GM23338 (cell line): ENCODE measurements around the gene CSN2. TPM values are rescaled to one million over a fixed set of nuclear protein-coding genes. Genes with fewer than 3 reads are reported as not detected.

Experiments
- ATAC-seq: fragments of 200-7000 bp; cut with Tn5 transposase; 3 replicates; pipeline ENCODE4 v1.9.1; 2020
- DNase-seq: peaks from one replicate; pipeline ENCODE4 v3.0.0-alpha.2; 2015; ENCODE audit warnings: low spot score
- H2AFZ ChIP-seq: fragments of 200-600 bp; sonication (generic); 2 replicates; pipeline ENCODE4 v1.8.0; 2016; ENCODE audit warnings: antibody characterized with exemption, mild to moderate bottlenecking, moderate library complexity
- H3F3A ChIP-seq: fragments of 200-600 bp; sonication (generic); replicated peaks from 2 replicates; pipeline ENCODE4 v1.8.0; 2017; ENCODE audit warnings: antibody characterized with exemption, mixed run types, low read depth
- H3K27ac ChIP-seq: fragments of 200-600 bp; sonication (generic); 2 replicates; pipeline ENCODE4 v1.6.1; 2016; ENCODE audit warnings: low read depth
- H3K27me3 ChIP-seq: fragments of 200-600 bp; sonication (generic); 2 replicates; pipeline ENCODE4 v1.8.0; 2016; ENCODE audit warnings: mild to moderate bottlenecking, mixed run types, moderate library complexity; ENCODE audit not compliant: insufficient read depth
- H3K36me3 ChIP-seq: fragments of 200-600 bp; sonication (generic); 2 replicates; pipeline ENCODE4 v1.8.0; 2016; ENCODE audit warnings: mild to moderate bottlenecking; ENCODE audit not compliant: insufficient read depth
- H3K4me1 ChIP-seq: fragments of 200-600 bp; sonication (generic); 2 replicates; pipeline ENCODE4 v1.8.0; 2016; ENCODE audit warnings: mild to moderate bottlenecking, moderate library complexity; ENCODE audit not compliant: insufficient read depth
- H3K4me2 ChIP-seq: fragments of 200-600 bp; sonication (generic); 2 replicates; pipeline ENCODE4 v1.7.1; 2017; ENCODE audit warnings: mixed run types
- H3K4me3 ChIP-seq: fragments of 200-600 bp; sonication (generic); 2 replicates; pipeline ENCODE4 v1.6.1; 2016; ENCODE audit warnings: mixed run types
- H3K79me2 ChIP-seq: fragments of 200-600 bp; sonication (generic); replicated peaks from 2 replicates; pipeline ENCODE4 v1.8.0; 2017; ENCODE audit warnings: mild to moderate bottlenecking; ENCODE audit not compliant: insufficient read depth
- H3K9me2 ChIP-seq: fragments of 200-600 bp; sonication (generic); 2 replicates; pipeline ENCODE4 v1.8.0; 2017; ENCODE audit not compliant: insufficient read depth
- H4K20me1 ChIP-seq: fragments of 200-600 bp; sonication (generic); replicated peaks from 2 replicates; pipeline ENCODE4 v1.8.0; 2017; ENCODE audit warnings: mild to moderate bottlenecking; ENCODE audit not compliant: insufficient read depth
- H3K27ac Mint-ChIP-seq: 2 replicates; pipeline ENCODE4 v1.8.0; 2020; ENCODE audit warnings: inconsistent platforms, mild to moderate bottlenecking, moderate library complexity, mixed read lengths
- H3K27me3 Mint-ChIP-seq: 3 replicates; pipeline ENCODE4 v1.8.0; 2022; ENCODE audit warnings: low read depth, mild to moderate bottlenecking, moderate library complexity, mixed read lengths, inconsistent platforms; ENCODE audit not compliant: insufficient read depth, poor library complexity
- H3K36me3 Mint-ChIP-seq: 3 replicates; pipeline ENCODE4 v1.8.0; 2021; ENCODE audit warnings: low read depth, mild to moderate bottlenecking, inconsistent platforms, moderate library complexity, mixed read lengths
- H3K4me1 Mint-ChIP-seq: 3 replicates; pipeline ENCODE4 v1.8.0; 2020; ENCODE audit warnings: mild to moderate bottlenecking, inconsistent platforms, mixed read lengths
- H3K4me3 Mint-ChIP-seq: 3 replicates; pipeline ENCODE4 v1.8.0; 2021; ENCODE audit warnings: moderate library complexity, mild to moderate bottlenecking, inconsistent platforms, mixed read lengths
- H3K9me3 Mint-ChIP-seq: 3 replicates; pipeline ENCODE4 v1.8.0; 2020; ENCODE audit warnings: moderate library complexity, mild to moderate bottlenecking, inconsistent platforms, mixed read lengths
- CREB1 ChIP-seq: fragments of 250-450 bp; sonication (Bioruptor Pico); IDR thresholded peaks from 2 replicates; pipeline ENCODE4 v1.5.0; 2020; ENCODE audit warnings: low read depth, mild to moderate bottlenecking, moderate library complexity
- CTCF ChIP-seq, 2 experiments: fragments of 200-600 bp in 1 of 2; sonication (generic) in 1 of 2; conservative IDR thresholded peaks; 2 replicates each; pipeline versions ENCODE4 v1.5.1 to v1.6.1; 2016 to 2017; ENCODE audit warnings: antibody characterized with exemption in 2 of 2, low read depth in 2 of 2, mild to moderate bottlenecking in 2 of 2, moderate library complexity in 1 of 2
- ETS1 ChIP-seq: IDR thresholded peaks from 2 replicates; pipeline ENCODE4 v1.6.1; 2016; ENCODE audit warnings: antibody characterized with exemption
- JUNB ChIP-seq: IDR thresholded peaks from one replicate; pipeline ENCODE4 v1.6.1; 2016; ENCODE audit warnings: antibody characterized with exemption; ENCODE audit not compliant: unreplicated experiment
- NANOG ChIP-seq: IDR thresholded peaks from 2 replicates; pipeline ENCODE4 v1.6.1; 2016; ENCODE audit warnings: antibody characterized with exemption, borderline replicate concordance
- REST ChIP-seq: IDR thresholded peaks from one replicate; pipeline ENCODE4 v1.6.1; 2018; ENCODE audit warnings: antibody characterized with exemption; ENCODE audit not compliant: unreplicated experiment
- STAT1 ChIP-seq: IDR thresholded peaks from one replicate; pipeline ENCODE4 v1.6.1; 2016; ENCODE audit warnings: antibody characterized with exemption; ENCODE audit not compliant: unreplicated experiment
- ZNF462 ChIP-seq: fragments of 250-450 bp; sonication (Bioruptor Pico); IDR thresholded peaks from 2 replicates; pipeline ENCODE4 v1.5.0; 2020; ENCODE audit warnings: mild to moderate bottlenecking, moderate library complexity
- polyA plus RNA-seq: library from polyadenylated mRNA; unstranded; fragments of >200 nt; fragmentation: Nextera tagmentation; extraction: Ambion mirVana; gene quantifications from 2 replicates; pipeline ENCODE4 v1.2.1, GENCODE V29; 2016
- total RNA-seq: library from RNA; depleted of rRNA; stranded (reverse); fragments of >200 nt; shearing (Covaris generic); gene quantifications from 2 replicates; pipeline ENCODE4 v1.2.3, GENCODE V29; 2014

CSN2 gene
- total and polyA plus RNA-seq, 2 experiments from 2014 or later, result not detected

- TF ChIP-seq REST, result no peak
- TF ChIP-seq JUNB, result no peak
- TF ChIP-seq STAT1, result no peak
- TF ChIP-seq NANOG, result no peak
These were observed 30.0 kb upstream of the CSN2 start, which contains the start of gene STATH (continued) for GRCh38 chr4:69995526-69996016.

- no peaks in the 10 kb centered on the region for H3K4me1 ChIP-seq
- no peak overlapping the region for H3K4me2 ChIP-seq
- H3K27me3 Mint-ChIP-seq, result no peaks in the 10 kb centered on the region
- no peaks in the 10 kb centered on the region for H3K9me3 Mint-ChIP-seq
- H3K27me3 ChIP-seq, result no peaks in the 10 kb centered on the region
- no peaks in the 10 kb centered on the region for H3K36me3 ChIP-seq
- ATAC-seq, result no peak
- no peaks in the 10 kb centered on the region for H3K79me2 ChIP-seq
- H3K4me1 Mint-ChIP-seq, result no peaks in the 10 kb centered on the region; the same call in 2 of the 3 replicates
- H3K4me3 ChIP-seq, result no peak overlapping the region
- H3K4me3 Mint-ChIP-seq, result no peak overlapping the region
- H3K27ac ChIP-seq, result no peak overlapping the region
- H2AFZ ChIP-seq, result no peak overlapping the region
- no peaks in the 10 kb centered on the region for H3K9me2 ChIP-seq
- H4K20me1 ChIP-seq, result no peaks in the 10 kb centered on the region
- no peak for DNase-seq
- no peaks in the 10 kb centered on the region for H3F3A ChIP-seq
- no peaks in the 10 kb centered on the region for H3K36me3 Mint-ChIP-seq
- no peak overlapping the region for H3K27ac Mint-ChIP-seq
- no peak for TF ChIP-seq ETS1
- TF ChIP-seq CREB1, result no peak
- no peak for TF ChIP-seq CTCF (conservative IDR thresholded peaks at IDR 0.05; ENCODE audit: low read depth in 2 of 2)
- no peak for TF ChIP-seq ZNF462
- TF ChIP-seq REST, result no peak
- no peak for TF ChIP-seq STAT1
These were observed 29.3 kb upstream of the CSN2 start for GRCh38 chr4:69994782-69995181.
